Endothelial cell of umbilical vein (primary cell): ENCODE measurements around the gene IGSF23. TPM values are rescaled to one million over a fixed set of nuclear protein-coding genes. Genes with fewer than 3 reads are reported as not detected.

ENCODE experiments used
- BruUV-seq: library from RNA; stranded (reverse); fragments of 400-500 nt; replicated peaks from 2 replicates; lab custom pipeline; 2021; lab: Mats Ljungman, UMichigan
- CTCF ChIA-PET: fragments of 300-600, 350-600 bp; sonication (Branson Sonifier 250); formaldehyde crosslinking; loops from one replicate; lab custom pipeline; 2021; ENCODE audit warnings: antibody characterized with exemption, inconsistent platforms; lab: Charles Lee
- POLR2A ChIA-PET: fragments of 300-600, 350-600 bp; sonication (Branson Sonifier 250); formaldehyde crosslinking; loops from one replicate; lab custom pipeline; 2021; ENCODE audit warnings: antibody characterized with exemption, inconsistent platforms; lab: Charles Lee
- DNase-seq: peaks from one replicate; pipeline ENCODE4 v3.0.0-alpha.2; 2011; ENCODE audit warnings: low read depth, low spot score
- FAIRE-seq: peaks from 2 replicates; lab custom pipeline; 2011; peaks lifted over from hg19 to GRCh38; lab: Jason Lieb, UNC
- H2AFZ ChIP-seq: 2 replicates; pipeline ENCODE4 v1.6.0; 2012; ENCODE audit warnings: low read depth, low read length, control low read depth, inconsistent platforms
- H3K27ac ChIP-seq: 2 replicates; pipeline ENCODE4 v1.5.1; 2011; ENCODE audit warnings: low read depth, mild to moderate bottlenecking, control low read depth, low read length, moderate library complexity; ENCODE audit not compliant: insufficient read depth
- H3K27me3 ChIP-seq, 2 experiments: 2 replicates each; pipeline versions ENCODE4 v1.6.0 to v1.6.1; 2011; ENCODE audit warnings: low read length in 2 of 2, mixed read lengths in 1 of 2; ENCODE audit not compliant: control insufficient read depth in 2 of 2, insufficient read depth in 2 of 2
- H3K36me3 ChIP-seq, 2 experiments: 2 replicates in 1 of 2; 3 replicates in 1 of 2; pipeline ENCODE4 v1.5.1; 2011; ENCODE audit warnings: low read length in 2 of 2, mild to moderate bottlenecking in 1 of 2, moderate library complexity in 1 of 2; ENCODE audit not compliant: control insufficient read depth in 2 of 2, insufficient read depth in 2 of 2; ENCODE audit errors: extremely low read depth in 1 of 2
- H3K4me1 ChIP-seq: 3 replicates; pipeline ENCODE4 v1.5.1; 2011; ENCODE audit warnings: mild to moderate bottlenecking, low read length; ENCODE audit not compliant: control insufficient read depth, insufficient read depth; ENCODE audit errors: extremely low read depth
- H3K4me2 ChIP-seq: 2 replicates; pipeline ENCODE4 v1.6.1; 2011; ENCODE audit warnings: low read length, control low read depth, mixed read lengths; ENCODE audit not compliant: insufficient read depth
- H3K4me3 ChIP-seq, 3 experiments: fragments of 200-600 bp in 1 of 3; sonication (generic), shearing (Covaris generic) in 1 of 3; replicated peaks in 1 of 3; 2 replicates each; pipeline ENCODE4 v1.5.1; 2011 to 2016; ENCODE audit warnings: control low read depth in 3 of 3, low read length in 3 of 3, mild to moderate bottlenecking in 2 of 3, inconsistent platforms in 1 of 3, low read depth in 1 of 3, moderate library complexity in 1 of 3; ENCODE audit not compliant: insufficient read depth in 1 of 3
- H3K79me2 ChIP-seq: 2 replicates; pipeline ENCODE4 v1.6.0; 2012; ENCODE audit warnings: low read length, inconsistent platforms; ENCODE audit not compliant: control insufficient read depth, insufficient read depth
- H3K9ac ChIP-seq: replicated peaks from 2 replicates; pipeline ENCODE3; 2011; ENCODE audit warnings: low read length, control low read depth; ENCODE audit not compliant: insufficient read depth; ENCODE audit errors: extremely low read depth
- H3K9me1 ChIP-seq: replicated peaks from 3 replicates; pipeline ENCODE4 v1.6.0; 2011; ENCODE audit warnings: mild to moderate bottlenecking, low read length; ENCODE audit not compliant: control insufficient read depth, insufficient read depth; ENCODE audit errors: extremely low read depth
- H3K9me3 ChIP-seq: replicated peaks from 2 replicates; pipeline ENCODE4 v1.5.1; 2012; ENCODE audit warnings: low read length, inconsistent platforms; ENCODE audit not compliant: control insufficient read depth, insufficient read depth
- H4K20me1 ChIP-seq: replicated peaks from 2 replicates; pipeline ENCODE3; 2011; ENCODE audit warnings: mild to moderate bottlenecking, low read length; ENCODE audit not compliant: control insufficient read depth, insufficient read depth; ENCODE audit errors: extremely low read depth
- CTCF ChIP-seq, 2 donors: IDR thresholded peaks; 1 replicate in 1 of 2; 2 replicates in 1 of 2; pipeline ENCODE4 v1.5.1; 2011; ENCODE audit warnings: low read length in 2 of 2, mild to moderate bottlenecking in 2 of 2, moderate library complexity in 2 of 2, control low read depth in 1 of 2, inconsistent platforms in 1 of 2, low read depth in 1 of 2; ENCODE audit not compliant: insufficient read depth in 1 of 2; ENCODE audit errors: extremely low read depth in 1 of 2
- EZH2 ChIP-seq: IDR thresholded peaks from 2 replicates; pipeline ENCODE4 v1.6.1; 2012; ENCODE audit warnings: borderline replicate concordance, low read depth, mild to moderate bottlenecking, moderate library complexity, low read length, inconsistent platforms; ENCODE audit not compliant: severe bottlenecking
- GATA2 ChIP-seq: IDR thresholded peaks from 2 replicates; pipeline ENCODE4 v1.7.0; 2011; ENCODE audit warnings: low read depth, mild to moderate bottlenecking, moderate library complexity, mixed read lengths, low read length; ENCODE audit not compliant: insufficient read length, insufficient read depth
- JUN ChIP-seq: IDR thresholded peaks from 2 replicates; pipeline ENCODE4 v1.6.1; 2011; ENCODE audit warnings: borderline replicate concordance, low read depth; ENCODE audit not compliant: insufficient read length, insufficient read depth
- MAX ChIP-seq: IDR thresholded peaks from 2 replicates; pipeline ENCODE4 v1.6.1; 2011; ENCODE audit not compliant: insufficient read depth, insufficient read length
- MYC ChIP-seq: IDR thresholded peaks from one replicate; pipeline ENCODE4 v1.6.1; 2011; ENCODE audit warnings: mild to moderate bottlenecking, low read depth, low read length
- POLR2A ChIP-seq: IDR thresholded peaks from 2 replicates; pipeline ENCODE4 v1.6.1; 2012; ENCODE audit warnings: low read depth, mild to moderate bottlenecking, control low read depth, low read length
- POLR2AphosphoS5 ChIP-seq: IDR thresholded peaks from 2 replicates; pipeline ENCODE4 v1.6.1; 2012; ENCODE audit warnings: low read depth, mild to moderate bottlenecking, control low read depth, low read length, moderate library complexity; ENCODE audit not compliant: insufficient read depth
- dilution Hi-C: fragments of 300-500 bp; cut with MboI; formaldehyde crosslinking; loops from one replicate; pipeline ENCODE4 v1.15.0; 2019; ENCODE audit warnings: low sequenced_read_pairs; ENCODE audit not compliant: extremely low pct_ligation_motif_present
- intact Hi-C: fragments of 100-400 bp; cut with micrococcal nuclease; formaldehyde crosslinking; loops from one replicate; pipeline ENCODE4 v1.10.0; 2022
- polyA plus RNA-seq, 4 experiments: library from polyadenylated mRNA; depleted of rRNA in 3 of 4; stranded (reverse) in 3 of 4; unstranded in 1 of 4; fragments of >200 nt; gene quantifications; 2 replicates each; pipeline versions ENCODE4 v1.2.1 to v1.2.3, GENCODE V29; 2011 to 2012; ENCODE audit warnings: missing spikeins in 1 of 4
- total RNA-seq: library from RNA; stranded (reverse); gene quantifications from 2 replicates; pipeline ENCODE4 v1.2.3, GENCODE V29; 2021

Gene IGSF23
- total and polyA plus RNA-seq, 2 donors (not counting 3 experiments of a cell fraction or from before 2014, with no cell fraction given) = 0.73 TPM; not detected in 1

- H3K79me2 ChIP-seq = peaks cover 2% of the 10 kb centered on the region
- no peak overlapping the region for H2AFZ ChIP-seq
- intact Hi-C loops = no loop called here
- no peaks in the 10 kb centered on the region for H3K4me1 ChIP-seq
- H3K9ac ChIP-seq = no peak overlapping the region
- no peak overlapping the region for H3K4me3 ChIP-seq
- peak; percentile 42 for FAIRE-seq
- H3K27me3 ChIP-seq = no peaks in the 10 kb centered on the region
- ChIA-PET POLR2A (no interaction called here), CTCF (interaction anchor here (0.5 to 13.3 kb wide), 5 partner anchors 14 to 112 kb away, joined by 3 to 272 read pairs (median 8); no protein-coding TSS in a partner anchor)
- dilution Hi-C loops = no loop called here
- H3K9me3 ChIP-seq = no peaks in the 10 kb centered on the region
- H3K9me1 ChIP-seq = no peaks in the 10 kb centered on the region
- H4K20me1 ChIP-seq = no peaks in the 10 kb centered on the region
- no peak for DNase-seq
- no peak for TF ChIP-seq MAX
- no peak for TF ChIP-seq MYC
- peak; percentile 26 for TF ChIP-seq POLR2AphosphoS5
- TF ChIP-seq CTCF (IDR thresholded peaks at IDR 0.05; ENCODE audit: extremely low read depth in 1 of 2, insufficient read depth in 1 of 2, low read depth in 1 of 2, low read length in 2 of 2) = no peak
- TF ChIP-seq EZH2 = no peak
- no peak for TF ChIP-seq JUN
- TF ChIP-seq POLR2A = peak; percentile 43
- no peak for TF ChIP-seq GATA2
- peaks cover 37 to 42% of the 10 kb centered on the region in 2 experiments for H3K36me3 ChIP-seq
- no peak overlapping the region for H3K4me2 ChIP-seq
- BruUV-seq = TSS peak; percentile 11
- no peak overlapping the region for H3K27ac ChIP-seq
Measured at GRCh38 chr19:44661904-44662303, 48.5 kb downstream of the IGSF23 start.
